HepG2 (cell line): ENCODE data around the gene GRIN2C. TPM values are rescaled to one million over a fixed set of nuclear protein-coding genes. Genes with fewer than 3 reads are reported as not detected.

Experiments
- ELF1 ChIP-seq: sonication (generic); formaldehyde crosslinking; IDR thresholded peaks from 2 replicates; pipeline ENCODE4 v1.4.0; 2020; ENCODE audit warnings: missing genetic modification reagents
- GATA4 ChIP-seq: sonication (generic); IDR thresholded peaks from 2 replicates; pipeline ENCODE4 v1.6.1; 2016; ENCODE audit warnings: antibody characterized with exemption, low read depth, borderline replicate concordance
- KLF12 ChIP-seq: sonication (generic); formaldehyde crosslinking; IDR thresholded peaks from 2 replicates; pipeline ENCODE4 v1.4.0; 2020; ENCODE audit warnings: missing genetic modification reagents, borderline replicate concordance
- KLF13 ChIP-seq: sonication (generic); formaldehyde crosslinking; IDR thresholded peaks from 2 replicates; pipeline ENCODE4 v1.4.0; 2020; ENCODE audit warnings: mild to moderate bottlenecking, missing genetic modification reagents
- ZBTB40 ChIP-seq, 2 experiments: fragments of 450-650 bp in 1 of 2; sonication (generic) in 1 of 2; formaldehyde crosslinking in 1 of 2; IDR thresholded peaks; 2 replicates each; pipeline versions ENCODE4 v1.6.1 to v1.8.0; 2016 to 2022; ENCODE audit warnings: antibody characterized with exemption in 1 of 2, mild to moderate bottlenecking in 1 of 2, missing genetic modification reagents in 1 of 2
- ZNF275 ChIP-seq: sonication (generic); formaldehyde crosslinking; IDR thresholded peaks from 2 replicates; pipeline ENCODE4 v1.8.0; 2022; ENCODE audit warnings: missing genetic modification reagents, mild to moderate bottlenecking, inconsistent platforms, borderline replicate concordance
- polyA plus RNA-seq, 8 experiments: library from polyadenylated mRNA; depleted of rRNA in 3 of 8; stranded (reverse) in 7 of 8; unstranded in 1 of 8; fragments of >200 nt; fragmentation: Illumina TruSeq in 4 of 8; extraction: Trizol in 4 of 8; gene quantifications; 2 replicates each; pipeline versions ENCODE4 v1.2.1 to v1.2.3, GENCODE V29; 2011 to 2016; ENCODE audit warnings: low read depth in 4 of 8, missing spikeins in 1 of 8, mixed read lengths in 1 of 8; ENCODE audit not compliant: insufficient read depth in 1 of 8
- total RNA-seq, 5 experiments: library from RNA; depleted of rRNA; stranded (reverse); fragments of >200 nt; fragmentation: Illumina TruSeq; extraction: Trizol; gene quantifications; 2 replicates each; pipeline ENCODE4 v1.2.3, GENCODE V29; 2016; ENCODE audit warnings: low read depth in 1 of 5

Gene GRIN2C
- total and polyA plus RNA-seq, 2 of the 13 experiments (the other 11 are each of a cell fraction or from before 2014, with no cell fraction given) = 0.03 to 0.11 TPM

GRCh38 chr17:74836191-74836590 is 23.5 kb downstream of the GRIN2C start (continued):
- TF ChIP-seq ELF1 (CRISPR knock-in tag) (no peak), ZBTB40 (IDR thresholded peaks at IDR 0.05) (no peak), ZBTB40 (CRISPR knock-in tag; IDR thresholded peaks at IDR 0.05) (no peak), GATA4 (no peak), ZNF275 (CRISPR knock-in tag) (no peak), KLF13 (no peak), KLF12 (CRISPR knock-in tag) (no peak)
